WI38 (cell line): ENCODE data around the gene ZNF22.

ENCODE experiments used
- H3K4me3 ChIP-seq: 2 replicates; pipeline ENCODE4 v1.5.1; 2011; ENCODE audit warnings: low read depth, mild to moderate bottlenecking, control low read depth, low read length
- TF ChIP-seq, protein P1 (sequence below): IDR thresholded peaks from 2 replicates; pipeline ENCODE4 v1.5.1; 2012; ENCODE audit warnings: low read depth, mild to moderate bottlenecking, control low read depth, low read length

Gene ZNF22

DNA sequence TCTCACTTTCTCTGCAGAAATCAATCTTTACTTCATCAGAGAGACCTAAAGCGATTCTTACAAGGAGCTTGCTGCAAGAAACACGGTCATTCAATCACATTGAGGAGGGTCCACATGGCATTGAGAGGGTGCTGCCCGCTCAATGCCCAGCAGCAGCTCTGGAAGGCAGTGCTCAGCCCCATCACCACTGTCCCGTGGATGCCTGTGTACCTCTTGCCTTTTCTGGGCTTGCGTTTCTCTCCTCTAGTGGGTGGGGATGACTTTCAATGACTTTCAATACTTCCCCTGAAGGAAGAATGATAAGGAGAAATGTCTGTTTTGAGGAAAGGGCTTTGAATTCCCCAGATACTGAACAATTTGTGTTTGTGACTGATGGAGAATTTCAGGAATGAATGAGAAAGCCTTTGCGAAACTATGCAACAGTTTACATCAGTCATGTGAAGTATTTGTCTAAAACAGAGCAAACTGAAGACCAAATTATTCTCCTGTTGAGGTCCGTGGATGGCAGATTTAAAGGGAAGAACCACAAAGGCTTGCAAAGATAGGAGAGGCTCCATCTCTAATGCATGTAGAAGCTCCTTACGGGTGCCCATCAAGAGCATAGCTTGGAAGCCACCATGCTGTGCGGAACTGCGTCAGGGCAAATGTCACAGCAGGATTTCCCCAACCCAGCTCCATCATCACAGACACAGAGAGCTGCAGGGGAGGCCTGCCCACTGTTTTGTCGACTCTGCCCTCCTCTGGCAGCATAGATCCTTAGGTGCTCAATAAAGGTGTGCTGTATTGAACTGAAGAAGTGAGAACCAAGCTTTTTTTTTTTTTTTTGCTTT lies 6.6 kb upstream of the ZNF22 start:
- H3K4me3 ChIP-seq, result no peak overlapping the region
- TF ChIP-seq, protein P1, sequence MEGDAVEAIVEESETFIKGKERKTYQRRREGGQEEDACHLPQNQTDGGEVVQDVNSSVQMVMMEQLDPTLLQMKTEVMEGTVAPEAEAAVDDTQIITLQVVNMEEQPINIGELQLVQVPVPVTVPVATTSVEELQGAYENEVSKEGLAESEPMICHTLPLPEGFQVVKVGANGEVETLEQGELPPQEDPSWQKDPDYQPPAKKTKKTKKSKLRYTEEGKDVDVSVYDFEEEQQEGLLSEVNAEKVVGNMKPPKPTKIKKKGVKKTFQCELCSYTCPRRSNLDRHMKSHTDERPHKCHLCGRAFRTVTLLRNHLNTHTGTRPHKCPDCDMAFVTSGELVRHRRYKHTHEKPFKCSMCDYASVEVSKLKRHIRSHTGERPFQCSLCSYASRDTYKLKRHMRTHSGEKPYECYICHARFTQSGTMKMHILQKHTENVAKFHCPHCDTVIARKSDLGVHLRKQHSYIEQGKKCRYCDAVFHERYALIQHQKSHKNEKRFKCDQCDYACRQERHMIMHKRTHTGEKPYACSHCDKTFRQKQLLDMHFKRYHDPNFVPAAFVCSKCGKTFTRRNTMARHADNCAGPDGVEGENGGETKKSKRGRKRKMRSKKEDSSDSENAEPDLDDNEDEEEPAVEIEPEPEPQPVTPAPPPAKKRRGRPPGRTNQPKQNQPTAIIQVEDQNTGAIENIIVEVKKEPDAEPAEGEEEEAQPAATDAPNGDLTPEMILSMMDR, result no peak

DNA sequence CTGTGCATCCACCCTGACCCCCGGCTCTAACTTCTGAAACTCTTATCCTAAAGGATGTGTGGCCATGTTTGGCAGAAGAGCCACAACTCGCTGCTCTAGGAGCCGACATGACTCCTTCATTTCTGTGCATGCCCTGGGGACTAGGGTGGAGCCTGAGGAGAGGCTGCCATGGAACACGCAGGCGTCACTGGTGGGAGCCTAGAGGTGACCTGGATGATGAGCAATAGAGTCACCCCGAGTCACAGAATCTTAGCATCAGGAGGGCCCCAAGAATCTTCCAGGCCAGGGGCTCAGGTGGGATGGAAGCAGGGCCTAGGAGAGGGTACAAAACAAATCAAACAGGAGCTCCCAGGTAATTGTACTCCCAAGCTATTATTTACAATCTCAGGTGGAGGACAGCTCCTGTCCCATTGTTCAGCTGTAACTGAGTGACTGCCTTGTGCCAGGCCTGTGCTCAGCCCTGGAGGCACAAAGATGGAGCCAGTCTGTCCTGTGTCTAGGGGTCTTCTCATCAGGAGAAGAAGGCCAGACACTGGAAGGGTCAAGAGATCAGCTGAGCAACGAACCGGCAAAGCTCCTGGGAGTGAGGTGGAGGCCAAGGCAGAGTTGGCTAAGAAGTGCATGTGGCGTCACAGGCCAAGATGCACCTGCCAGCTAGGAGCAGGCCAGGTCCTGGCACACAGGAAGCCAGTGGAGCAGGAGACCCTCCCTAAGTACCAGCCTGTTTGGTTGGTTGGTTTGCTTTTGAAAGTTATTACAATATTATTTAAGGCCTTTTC lies 5.8 kb upstream of the ZNF22 start:
- TF ChIP-seq, protein P1, result no peak
- no peak overlapping the region for H3K4me3 ChIP-seq

DNA sequence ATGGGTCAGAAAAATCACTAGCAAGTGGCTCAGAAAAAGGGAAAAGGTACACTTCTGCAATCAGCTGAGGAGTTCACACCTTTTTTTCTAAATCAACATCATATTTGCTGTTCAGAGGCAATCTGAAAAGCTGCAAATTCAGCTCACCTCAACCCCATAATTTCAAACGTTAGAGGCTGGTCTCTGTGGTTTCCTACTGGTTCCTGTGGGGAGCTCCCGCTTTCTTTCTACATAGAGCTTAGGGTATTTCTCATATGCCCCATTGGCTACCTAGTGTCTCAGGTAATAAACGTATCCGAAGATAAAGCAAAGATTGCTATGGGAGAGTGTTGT lies 5.2 kb upstream of the ZNF22 start:
- no peak overlapping the region for H3K4me3 ChIP-seq
- TF ChIP-seq, protein P1, result no peak

DNA sequence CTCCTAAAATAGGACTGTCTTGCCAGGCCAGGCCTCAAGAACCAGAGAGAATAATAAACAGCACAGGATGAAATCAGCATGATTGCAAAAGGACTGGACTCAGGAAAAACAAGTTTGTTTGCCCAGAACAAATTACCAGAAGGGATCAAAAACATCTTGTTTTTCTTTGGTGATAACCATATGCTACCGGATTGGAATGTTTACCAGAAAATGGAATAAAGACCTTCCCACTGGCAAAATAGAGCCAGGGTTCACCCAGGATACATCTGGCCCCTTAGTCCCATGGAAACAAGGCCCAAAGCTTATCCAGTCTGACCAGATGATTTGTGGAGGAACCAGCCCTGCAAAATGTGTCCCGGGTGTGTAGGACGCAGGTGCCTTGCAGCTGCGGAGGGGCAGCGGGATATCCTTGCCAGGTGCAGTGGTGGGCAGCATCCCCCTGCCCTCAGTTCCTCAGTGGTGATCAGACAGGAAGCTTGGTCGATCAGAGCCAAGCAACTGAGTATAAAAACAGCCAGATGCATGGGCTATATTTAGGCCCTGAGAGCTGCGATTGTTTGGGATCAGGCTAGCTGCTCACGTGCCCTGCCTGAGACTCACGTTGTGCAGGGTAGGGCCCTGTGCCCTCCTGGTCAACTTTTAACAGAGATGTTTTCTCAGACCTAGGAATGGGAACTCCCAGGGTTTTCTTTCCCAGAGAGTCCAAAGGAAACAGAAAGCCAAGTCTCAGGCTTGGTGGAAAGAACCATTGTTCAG lies 4.6 kb upstream of the ZNF22 start:
- TF ChIP-seq, protein P1, result no peak
- H3K4me3 ChIP-seq, result no peak overlapping the region

DNA sequence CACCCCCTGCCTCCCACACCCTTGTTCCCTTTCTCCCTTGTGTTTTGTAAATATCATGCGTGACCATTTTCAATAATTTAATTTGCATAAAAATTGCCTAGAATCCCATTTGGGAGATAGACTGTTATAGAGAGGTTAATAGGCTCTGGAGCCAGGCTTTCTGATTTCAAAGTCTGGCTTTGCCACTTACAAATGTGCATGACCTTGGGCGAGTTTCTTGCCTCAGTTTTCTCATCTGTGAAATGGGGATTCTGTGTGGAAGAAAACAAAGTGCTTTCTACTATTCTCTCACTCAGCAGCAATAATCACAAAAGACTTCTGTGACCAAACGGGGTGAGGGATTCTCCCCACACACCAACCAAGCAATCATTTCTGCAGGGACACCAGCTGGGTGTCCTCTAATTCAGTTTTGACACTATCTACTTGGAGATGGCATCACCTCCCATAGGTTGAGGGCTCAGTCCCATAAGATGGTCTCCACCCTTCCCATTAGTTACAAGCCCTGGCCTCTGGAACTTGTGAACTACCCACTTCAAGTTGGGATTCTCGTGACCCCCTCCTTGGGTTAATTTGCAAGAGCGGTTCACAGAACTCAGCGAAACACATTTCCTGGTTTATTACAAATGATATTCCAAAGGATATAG lies 3.5 kb upstream of the ZNF22 start:
- TF ChIP-seq, protein P1, result no peak
- no peak overlapping the region for H3K4me3 ChIP-seq

DNA sequence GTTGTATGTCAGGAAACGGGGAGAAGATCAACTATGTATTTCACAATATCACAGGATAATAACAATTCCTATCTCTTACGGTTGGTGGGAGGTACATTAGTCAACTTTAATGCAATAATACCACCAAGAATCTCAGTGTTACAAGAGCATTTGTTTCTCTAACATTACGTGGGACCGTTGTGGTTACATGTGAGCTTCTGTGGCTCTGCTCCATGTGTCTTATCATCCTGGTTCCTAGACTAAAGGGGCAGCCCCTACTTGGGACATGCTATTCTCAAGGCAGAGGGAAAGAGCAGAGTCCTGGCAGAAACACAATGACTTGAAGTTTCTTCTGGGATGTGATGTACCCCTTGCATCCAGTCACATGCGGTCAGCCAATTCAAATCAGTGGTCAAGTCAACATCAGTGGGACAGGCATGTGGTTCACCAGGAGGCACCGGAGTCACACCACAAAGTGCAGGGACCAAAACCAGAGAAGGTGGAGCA lies 2.5 kb upstream of the ZNF22 start:
- TF ChIP-seq, protein P1, result no peak
- H3K4me3 ChIP-seq, result no peak overlapping the region
